Muscle layer of colon (tissue), 2 donors: ENCODE measurements around the gene DUS1L.

Experiments
- H3K27ac ChIP-seq: one replicate; pipeline ENCODE4 v1.7.0; 2013; ENCODE audit warnings: low read depth, mild to moderate bottlenecking, low read length, moderate library complexity
- H3K27me3 ChIP-seq, 2 donors: one replicate each; pipeline ENCODE4 v1.7.0; 2013; ENCODE audit warnings: low read length in 2 of 2, mild to moderate bottlenecking in 2 of 2; ENCODE audit not compliant: insufficient read depth in 2 of 2, control insufficient read depth in 1 of 2
- H3K36me3 ChIP-seq: one replicate; pipeline ENCODE4 v1.7.0; 2013; ENCODE audit warnings: mild to moderate bottlenecking, low read length; ENCODE audit not compliant: insufficient read depth
- H3K4me1 ChIP-seq: one replicate; pipeline ENCODE4 v1.7.0; 2013; ENCODE audit warnings: mild to moderate bottlenecking, low read length; ENCODE audit not compliant: insufficient read depth
- H3K4me3 ChIP-seq, 2 donors: one replicate each; pipeline ENCODE4 v1.7.0; 2013; ENCODE audit warnings: low read length in 2 of 2, low read depth in 1 of 2, mild to moderate bottlenecking in 1 of 2, moderate library complexity in 1 of 2
- H3K9ac ChIP-seq: one replicate; pipeline ENCODE4 v1.7.0; 2013; ENCODE audit warnings: low read length
- H3K9me3 ChIP-seq: one replicate; pipeline ENCODE4 v1.7.0; 2013; ENCODE audit warnings: mild to moderate bottlenecking, low read length
- donor health status: abdominal sarcoma.
- donor health status: Adenocarcinoma of cecum.

DUS1L gene

GRCh38 chr17:82055023-82055964 is 10.3 kb downstream of the DUS1L start:
- H3K9ac ChIP-seq = no peak overlapping the region
- peaks cover 24% of the 10 kb centered on the region for H3K4me1 ChIP-seq
- no peaks in the 10 kb centered on the region for H3K9me3 ChIP-seq
- no peak overlapping the region for H3K4me3 ChIP-seq
- no peak overlapping the region for H3K27ac ChIP-seq
- peaks cover 26% of the 10 kb centered on the region for H3K36me3 ChIP-seq
- no peaks in the 10 kb centered on the region for H3K27me3 ChIP-seq

- peaks cover 26% of the 10 kb centered on the region for H3K4me1 ChIP-seq
Measured at GRCh38 chr17:82054351-82055022, 11.1 kb downstream of the DUS1L start.

GRCh38 chr17:82053556-82054263 is 11.9 kb downstream of the DUS1L start:
- H3K27me3 ChIP-seq = no peaks in the 10 kb centered on the region
- H3K36me3 ChIP-seq = peaks cover 22% of the 10 kb centered on the region
- no peak overlapping the region for H3K9ac ChIP-seq
- H3K9me3 ChIP-seq = no peaks in the 10 kb centered on the region
- no peak overlapping the region for H3K4me3 ChIP-seq
- H3K27ac ChIP-seq = no peak overlapping the region
- H3K4me1 ChIP-seq = peaks cover 26% of the 10 kb centered on the region

More at GRCh38 chr17:82054351-82055022, 11.1 kb downstream of the DUS1L start:
- Histone ChIP-seq H3K9me3 (no peaks in the 10 kb centered on the region), H3K9ac (no peak overlapping the region), H3K36me3 (peaks cover 22% of the 10 kb centered on the region), H3K27me3 (no peaks in the 10 kb centered on the region), H3K4me3 (no peak overlapping the region), H3K27ac (no peak overlapping the region)

- no peak overlapping the region for H3K9ac ChIP-seq
- no peak overlapping the region for H3K27ac ChIP-seq
- no peaks in the 10 kb centered on the region for H3K9me3 ChIP-seq
- peak overlapping the region; percentile 75 to 88 for H3K4me3 ChIP-seq
- peaks cover 28% of the 10 kb centered on the region for H3K36me3 ChIP-seq
- H3K27me3 ChIP-seq = no peaks in the 10 kb centered on the region
- H3K4me1 ChIP-seq = peaks cover 26% of the 10 kb centered on the region
Measured at GRCh38 chr17:82053130-82053529, 12.5 kb downstream of the DUS1L start.

GRCh38 chr17:82052638-82053059 is 13.0 kb downstream of the DUS1L start:
- Histone ChIP-seq H3K27me3 (no peaks in the 10 kb centered on the region), H3K9ac (peak overlapping the region; percentile 14), H3K27ac (no peak overlapping the region), H3K4me3 (peak overlapping the region; percentile 75 to 88), H3K36me3 (peaks cover 27% of the 10 kb centered on the region), H3K9me3 (no peaks in the 10 kb centered on the region), H3K4me1 (peaks cover 26% of the 10 kb centered on the region)

GRCh38 chr17:82051776-82052637 is 13.6 kb downstream of the DUS1L start, which contains the start of the genes GPS1 and RFNG:
Gene GPS1 (plus strand): TSS chr17:82051898. CDS start chr17:82051932, 34 bp downstream.
Gene RFNG (minus strand): TSS chr17:82051811. CDS start chr17:82051766, 45 bp downstream.
- H3K9ac ChIP-seq = peak within 1 kb of the TSS; percentile 44
- H3K9me3 ChIP-seq = no peaks in the 10 kb centered on the region
- H3K4me1 ChIP-seq = peaks cover 26% of the 10 kb centered on the region
- peak within 1 kb of the TSS; percentile 32 for H3K27ac ChIP-seq
- H3K36me3 ChIP-seq = peaks cover 26% of the 10 kb centered on the region
- peak within 1 kb of the TSS; percentile 75 to 88 for H3K4me3 ChIP-seq
- no peaks in the 10 kb centered on the region for H3K27me3 ChIP-seq

GRCh38 chr17:82050761-82051641 is 14.6 kb downstream of the DUS1L start:
- Histone ChIP-seq H3K27me3 (no peaks in the 10 kb centered on the region), H3K9me3 (no peaks in the 10 kb centered on the region), H3K4me3 (peak overlapping the region; percentile 65 to 66), H3K27ac (no peak overlapping the region), H3K9ac (peak overlapping the region; percentile 44), H3K4me1 (peaks cover 26% of the 10 kb centered on the region), H3K36me3 (peaks cover 26% of the 10 kb centered on the region)

- Histone ChIP-seq H3K9me3 (no peaks in the 10 kb centered on the region), H3K4me1 (peaks cover 26% of the 10 kb centered on the region), H3K27ac (no peak overlapping the region), H3K9ac (no peak overlapping the region), H3K4me3 (peak overlapping the region; percentile 65 to 66), H3K27me3 (no peaks in the 10 kb centered on the region), H3K36me3 (peaks cover 24% of the 10 kb centered on the region)
Measured at GRCh38 chr17:82050152-82050760, 15.3 kb downstream of the DUS1L start.

- Histone ChIP-seq H3K4me3 (no peak overlapping the region), H3K4me1 (peaks cover 26% of the 10 kb centered on the region), H3K36me3 (peaks cover 18% of the 10 kb centered on the region), H3K27ac (no peak overlapping the region), H3K27me3 (no peaks in the 10 kb centered on the region), H3K9ac (no peak overlapping the region), H3K9me3 (no peaks in the 10 kb centered on the region)
Measured at GRCh38 chr17:82049521-82049971, 16.1 kb downstream of the DUS1L start.
